HG03025 (cell line): Measurements from ENCODE around the gene TUBGCP3.
"Not testable (repeated sequence)": the region's sequence is repeated elsewhere in the genome, so short reads cannot be mapped to it uniquely, and the experiment has no call there.

Experiments used
- ATAC-seq: cut with Tn5 transposase; IDR thresholded peaks from one replicate; pipeline ENCODE4 v1.9.1; 2021; ENCODE audit warnings: mild to moderate bottlenecking, moderate library complexity; ENCODE audit not compliant: unreplicated experiment, low FRiP score

Gene TUBGCP3

DNA sequence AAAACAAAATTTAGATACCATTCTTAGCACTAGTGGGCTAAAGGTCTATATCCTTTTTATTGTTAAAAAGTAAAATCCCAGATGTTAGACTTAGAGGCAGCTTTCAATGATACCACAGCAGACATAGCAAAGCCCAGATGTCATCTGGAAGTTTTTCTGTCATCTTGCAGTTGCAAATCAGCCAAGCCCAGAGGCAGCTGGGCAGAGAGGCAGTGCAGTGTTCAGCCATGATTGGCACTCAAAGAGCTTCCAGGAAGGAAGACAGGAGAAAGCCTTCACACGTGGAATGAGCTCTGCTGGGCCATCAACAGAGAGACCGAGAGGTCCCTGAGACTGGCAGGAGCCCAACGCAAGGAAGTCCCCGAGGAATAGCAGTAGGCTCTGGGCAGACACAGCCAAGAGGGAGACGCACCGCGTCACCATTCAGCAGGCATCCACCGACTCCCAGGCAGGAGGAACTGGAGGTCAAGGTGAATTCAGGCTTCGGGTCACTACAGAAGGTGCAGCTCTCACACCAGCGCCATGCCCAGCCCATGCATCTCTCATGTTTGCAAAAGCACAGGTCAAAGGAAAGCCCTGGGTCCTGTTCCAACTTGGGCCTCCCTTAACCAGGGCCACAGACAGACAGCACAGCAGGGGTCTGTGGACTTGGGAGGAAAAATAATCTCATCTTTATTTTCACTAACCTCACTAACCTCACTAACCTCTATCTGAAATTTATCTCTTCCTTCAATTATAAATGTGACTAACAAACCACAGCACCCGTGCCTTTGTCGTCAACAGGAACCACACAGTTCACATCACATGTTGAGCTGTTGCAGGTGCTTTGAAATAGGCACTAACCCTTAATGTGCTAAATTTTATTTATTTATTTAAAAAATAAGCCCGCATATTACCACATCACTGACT is 54.9 kb downstream of the TUBGCP3 start:
- ATAC-seq = no peak

DNA sequence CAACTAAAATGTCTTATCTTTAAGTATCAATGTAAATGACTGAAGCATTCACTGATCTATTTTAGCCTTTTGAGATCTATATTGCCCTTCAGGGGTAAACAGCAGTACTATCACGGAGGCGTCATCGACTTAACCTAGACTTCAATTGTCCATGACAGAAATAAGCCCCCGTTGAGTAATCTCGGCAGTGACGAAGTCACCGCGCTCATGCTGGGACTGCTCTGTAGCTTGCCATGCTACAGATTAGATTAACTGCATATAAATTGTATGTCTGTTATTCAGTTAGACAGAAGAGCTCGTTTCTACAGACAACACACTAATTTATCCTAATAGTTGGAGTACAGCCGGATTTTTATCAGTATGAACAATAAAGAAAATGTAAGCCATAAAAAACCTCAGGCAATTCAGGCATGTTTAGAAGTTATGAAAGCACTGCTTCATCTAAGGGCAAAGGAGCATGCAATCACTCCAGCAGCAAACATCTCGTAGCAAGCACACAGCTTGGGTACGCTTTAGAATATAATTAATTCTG is 56.6 kb downstream of the TUBGCP3 start:
- no peak for ATAC-seq

DNA sequence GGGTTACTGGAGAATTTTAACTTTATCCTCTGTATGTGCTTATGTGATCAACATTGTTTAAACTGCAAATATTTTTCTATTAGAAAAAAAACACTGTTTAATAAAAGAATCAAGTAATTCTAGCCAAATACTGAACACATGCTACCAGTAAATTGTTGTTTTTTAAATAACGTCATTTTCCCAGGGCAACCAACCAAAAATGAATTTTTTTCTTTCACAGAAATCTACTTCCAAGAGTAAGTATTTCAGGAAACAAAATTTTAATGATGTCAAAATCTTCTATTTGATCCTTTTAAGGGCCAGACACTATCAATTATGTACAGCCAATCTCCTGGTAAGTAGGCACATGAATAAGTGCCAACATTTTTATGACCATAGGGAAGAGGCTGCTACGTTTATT is 57.1 kb downstream of the TUBGCP3 start:
- no peak for ATAC-seq

DNA sequence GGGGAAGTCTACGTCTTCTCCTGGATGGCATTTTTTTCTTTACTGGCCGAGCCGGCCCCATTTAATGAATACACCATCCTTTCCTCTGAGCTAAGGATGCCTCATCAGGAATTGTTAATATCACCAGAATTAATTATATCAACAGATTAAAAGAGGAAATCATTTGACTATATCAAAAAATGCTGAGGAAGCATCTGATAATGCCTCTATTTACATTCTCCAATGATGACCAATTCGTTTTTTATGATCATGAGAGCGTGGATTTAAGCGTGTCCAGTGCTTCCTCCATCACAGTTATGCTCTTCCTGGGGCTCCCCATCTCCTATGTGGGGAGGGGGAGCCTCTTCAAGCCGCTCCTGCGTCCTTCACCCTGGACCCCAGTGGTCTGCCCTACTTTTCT is 58.7 kb downstream of the TUBGCP3 start:
- ATAC-seq = no peak

DNA sequence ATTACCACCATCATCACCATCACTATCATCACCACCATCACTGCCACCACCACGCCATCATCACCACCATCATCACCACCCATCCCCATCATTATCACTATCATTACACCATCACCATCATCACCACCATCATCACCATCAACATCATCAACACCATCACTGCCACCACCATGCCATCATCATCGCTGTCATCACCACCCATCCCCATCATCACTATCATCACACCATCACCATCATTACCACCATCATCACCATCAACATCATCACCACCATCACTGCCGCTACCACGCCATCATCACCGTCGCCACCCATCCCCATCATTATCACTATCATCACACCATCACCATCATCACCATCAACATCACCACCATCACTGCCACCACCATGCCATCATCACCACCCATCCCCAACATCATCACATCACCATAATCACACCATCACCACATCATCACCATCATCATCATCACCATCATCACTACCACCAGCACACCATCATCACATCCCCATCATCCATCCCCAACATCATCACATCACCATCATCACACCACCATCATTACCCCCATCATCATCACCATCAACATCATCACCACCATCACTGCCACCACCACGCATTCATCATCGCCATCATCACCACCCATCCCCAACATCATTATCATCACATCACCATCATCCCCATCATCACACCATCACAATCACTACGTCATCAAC is 61.7 kb downstream of the TUBGCP3 start:
- ATAC-seq = no peak

DNA sequence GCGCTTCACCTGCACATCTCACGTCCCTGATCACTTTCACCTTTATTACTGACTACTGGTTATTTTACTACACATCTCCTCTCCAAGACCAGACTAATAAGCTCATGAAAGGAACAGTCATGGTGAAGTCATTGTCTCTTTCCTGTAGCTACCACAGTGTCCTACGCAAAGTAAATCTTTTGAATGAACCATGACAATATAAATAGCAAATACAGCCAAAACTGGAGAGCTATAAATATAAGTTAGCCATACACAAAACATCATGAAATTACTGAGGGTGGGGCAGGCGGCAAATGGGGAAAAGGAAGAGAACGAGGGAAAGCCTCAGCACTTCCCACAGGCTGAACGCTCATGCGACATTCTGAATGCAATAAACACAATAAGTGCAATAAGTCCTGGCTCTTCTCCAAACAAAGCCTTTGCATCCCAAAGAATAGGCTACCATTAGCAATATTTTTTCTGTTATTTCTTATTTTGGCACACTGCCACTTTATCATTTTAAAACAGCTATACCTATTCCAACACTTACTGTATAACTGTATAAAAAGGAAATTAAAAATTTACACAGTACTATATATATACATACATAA is 62.5 kb downstream of the TUBGCP3 start:
- ATAC-seq = no peak

DNA sequence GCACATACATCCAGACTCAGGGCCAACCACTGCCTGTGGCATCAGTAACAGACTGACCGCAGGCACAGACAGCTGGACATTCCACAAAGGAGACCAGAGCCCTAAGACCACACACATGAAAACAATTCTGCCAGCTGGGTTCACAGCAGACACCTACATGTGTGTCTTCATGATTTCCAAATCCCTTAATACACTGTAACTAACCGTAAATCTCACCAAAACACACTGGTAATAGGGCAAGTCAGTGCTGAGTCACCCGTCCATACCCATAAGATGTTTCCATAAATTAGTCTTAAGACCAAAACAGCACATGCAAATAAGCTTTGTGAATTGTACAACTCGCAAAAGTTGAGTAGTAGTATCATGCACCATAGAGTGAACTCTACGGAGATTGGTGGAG is 65.4 kb downstream of the TUBGCP3 start:
- ATAC-seq = no peak

DNA sequence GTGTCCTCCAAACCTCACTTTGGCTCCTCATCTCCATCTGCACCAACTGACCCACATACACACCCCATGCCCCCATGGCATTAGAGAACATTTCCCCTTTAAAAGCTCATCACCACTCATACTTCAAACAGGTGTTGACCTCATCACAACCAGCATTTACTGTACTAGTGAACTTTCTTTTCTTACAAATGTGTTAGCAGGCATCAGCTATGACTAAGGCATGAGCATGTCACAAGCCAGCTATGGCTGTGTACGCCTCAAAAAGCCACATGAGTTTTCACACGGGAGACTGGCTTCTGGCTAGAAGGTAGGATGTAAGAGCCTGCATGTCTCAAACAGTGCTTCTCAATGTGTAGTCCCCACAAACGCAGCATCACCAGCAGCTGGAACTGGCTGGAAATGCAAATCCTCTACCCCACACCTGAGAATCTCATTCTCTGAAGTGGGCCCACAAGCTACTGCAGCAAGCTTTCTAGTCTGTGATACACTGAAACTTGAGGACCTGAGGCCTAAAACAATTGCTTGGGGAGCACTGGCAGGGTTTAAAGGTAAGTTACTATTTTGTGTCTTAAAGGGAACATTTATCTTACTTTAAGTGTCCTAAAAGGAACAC is 66.8 kb downstream of the TUBGCP3 start:
- ATAC-seq = peak; percentile 68

DNA sequence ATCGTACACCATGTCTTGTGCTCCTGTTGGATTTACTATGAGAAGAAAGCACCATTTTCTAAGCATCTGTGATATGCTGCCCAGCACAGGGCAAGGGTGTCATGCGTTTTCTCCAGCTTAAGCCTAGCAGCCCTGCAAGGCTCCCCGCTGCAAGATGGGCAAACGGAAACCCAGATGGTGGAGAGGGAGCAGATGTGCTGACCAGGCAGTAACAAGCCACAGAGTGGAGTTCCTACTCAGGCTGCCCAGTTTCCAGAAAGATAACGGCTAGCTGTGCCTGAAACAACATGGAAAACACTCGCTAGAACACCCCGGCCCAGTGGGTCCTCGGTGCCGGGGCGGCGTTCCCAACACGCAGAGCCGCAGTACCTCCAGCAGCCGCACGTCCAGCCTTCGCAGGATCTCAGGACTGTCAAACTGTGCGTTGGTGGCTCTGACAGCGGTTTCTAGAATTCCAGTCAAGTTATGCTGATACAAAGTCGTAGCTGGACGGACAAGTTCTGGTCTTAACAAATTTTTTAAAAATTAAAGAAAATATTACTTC is 68.4 kb downstream of the TUBGCP3 start:
- ATAC-seq = no peak

DNA sequence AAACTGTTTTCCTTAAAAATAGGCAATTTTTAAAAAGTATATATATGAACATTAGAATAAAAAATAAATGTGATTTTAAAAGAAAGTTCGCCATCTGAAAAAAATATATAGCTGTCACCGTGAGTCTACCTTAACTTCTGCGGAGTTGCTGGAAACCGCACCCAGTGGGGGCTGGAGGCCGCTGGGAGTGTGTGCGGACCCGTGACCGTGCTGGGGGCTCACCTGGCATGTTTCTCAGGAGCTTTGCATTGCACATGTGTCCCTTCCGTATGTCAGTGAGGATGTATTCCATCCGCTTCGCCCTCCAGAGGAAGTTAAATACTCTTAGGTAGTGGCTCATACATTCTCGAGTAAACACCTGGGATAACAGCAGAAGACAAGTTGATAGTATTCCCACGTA is 71.7 kb downstream of the TUBGCP3 start:
- no peak for ATAC-seq

DNA sequence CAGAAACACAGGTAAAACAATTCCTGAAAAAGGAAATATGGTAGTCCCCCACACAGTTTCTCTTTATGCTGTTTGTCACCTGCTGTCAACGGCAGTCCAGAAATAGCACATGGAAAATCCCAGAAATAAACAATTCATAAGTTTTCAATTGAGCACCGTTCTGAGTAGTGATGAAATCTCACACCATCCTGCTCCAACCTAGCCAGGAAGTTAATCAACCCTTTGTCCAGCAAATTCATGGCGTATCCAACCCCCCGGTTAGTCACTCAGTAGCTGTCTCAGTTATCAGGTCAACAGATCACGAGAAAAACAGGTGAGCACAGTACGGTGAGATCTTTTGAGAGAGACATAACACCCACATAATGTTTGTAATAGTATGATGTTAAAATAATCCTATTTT is 74.2 kb downstream of the TUBGCP3 start:
- no peak for ATAC-seq

DNA sequence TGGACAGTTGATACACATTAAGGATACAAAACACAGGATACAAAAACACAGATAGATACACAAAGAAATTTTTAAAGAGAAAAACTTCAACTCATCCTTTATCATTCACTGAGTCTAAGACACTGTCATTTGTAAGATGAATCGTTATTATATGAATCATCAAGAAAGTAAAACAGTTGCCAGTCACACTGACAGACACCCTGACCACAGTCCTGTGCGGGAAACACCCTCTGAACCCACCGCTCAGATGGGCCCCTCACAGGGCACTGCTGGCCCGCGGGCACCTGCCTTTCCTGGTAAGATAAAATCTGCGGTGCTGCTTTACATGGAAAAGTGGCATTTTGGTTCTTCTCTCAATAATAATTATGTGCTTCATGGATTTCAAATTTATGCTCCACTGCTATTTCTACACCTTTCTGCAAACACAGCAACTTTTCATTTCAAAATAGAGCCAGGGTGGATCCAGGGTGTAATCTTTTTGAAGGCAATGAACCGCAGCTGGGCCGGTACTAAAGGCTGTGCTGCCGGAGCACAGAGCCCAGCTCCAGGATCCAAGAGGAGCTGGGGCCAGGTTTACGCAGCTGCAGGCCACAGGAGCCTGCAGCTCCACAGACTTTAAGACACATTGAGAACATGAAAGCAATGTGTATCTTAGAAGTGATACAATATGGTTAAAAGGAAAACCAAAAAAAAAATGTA is 76.8 kb downstream of the TUBGCP3 start:
- no peak for ATAC-seq

DNA sequence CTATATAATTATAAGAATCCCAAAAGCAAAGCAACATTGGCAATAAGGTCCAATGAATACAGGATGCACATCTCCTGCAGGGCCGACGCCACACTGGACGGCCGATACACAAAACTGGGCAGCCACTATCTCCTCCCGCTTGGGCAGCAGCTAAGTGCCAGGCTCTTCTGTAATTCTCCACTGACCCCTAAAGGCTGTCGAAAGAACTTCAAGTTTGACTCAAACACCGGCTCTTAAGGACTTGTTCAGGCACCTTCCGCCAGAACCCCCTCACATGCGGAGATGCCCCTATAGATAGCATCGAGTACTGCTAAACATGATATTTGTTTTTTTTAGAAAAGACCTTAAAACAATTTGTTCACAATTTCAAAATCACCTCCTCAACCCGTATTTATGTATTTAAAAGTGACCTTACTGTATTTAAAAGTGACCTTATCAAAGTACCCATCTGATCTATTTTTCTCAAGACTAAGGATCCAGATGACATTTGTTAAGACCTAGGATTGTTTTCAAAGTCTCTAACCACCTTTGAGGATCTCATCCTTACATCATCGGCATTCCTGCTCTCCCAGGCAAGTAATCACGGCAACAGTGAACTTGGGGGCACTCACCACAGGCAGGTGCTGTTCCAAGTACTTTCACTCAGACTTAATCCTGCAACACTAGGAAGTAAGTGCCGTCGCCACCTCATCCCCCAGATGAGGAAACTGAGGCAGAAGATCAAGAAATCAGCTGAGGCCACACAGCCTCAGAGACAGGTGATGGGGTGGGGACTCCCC is 77.8 kb downstream of the TUBGCP3 start:
- ATAC-seq = no peak

DNA sequence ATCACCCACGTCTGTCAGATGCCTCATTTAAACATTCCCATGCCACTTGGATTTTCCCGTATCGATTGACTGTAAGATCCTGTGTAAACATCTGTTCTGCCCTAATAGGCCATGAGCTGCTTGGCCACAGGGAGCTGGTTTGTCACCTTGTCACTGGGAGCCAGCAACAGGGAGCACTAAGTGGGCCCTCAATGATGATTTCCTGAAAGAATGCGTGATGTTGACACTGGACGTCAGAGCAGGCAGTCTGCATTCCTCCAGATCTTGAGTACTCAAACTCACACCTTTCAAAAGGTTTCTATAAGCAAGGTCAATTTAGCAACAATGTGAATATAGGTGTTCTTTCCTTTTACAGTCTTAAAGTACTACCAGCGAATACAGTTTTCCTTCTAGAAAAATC is 78.8 kb downstream of the TUBGCP3 start:
- ATAC-seq = no peak

DNA sequence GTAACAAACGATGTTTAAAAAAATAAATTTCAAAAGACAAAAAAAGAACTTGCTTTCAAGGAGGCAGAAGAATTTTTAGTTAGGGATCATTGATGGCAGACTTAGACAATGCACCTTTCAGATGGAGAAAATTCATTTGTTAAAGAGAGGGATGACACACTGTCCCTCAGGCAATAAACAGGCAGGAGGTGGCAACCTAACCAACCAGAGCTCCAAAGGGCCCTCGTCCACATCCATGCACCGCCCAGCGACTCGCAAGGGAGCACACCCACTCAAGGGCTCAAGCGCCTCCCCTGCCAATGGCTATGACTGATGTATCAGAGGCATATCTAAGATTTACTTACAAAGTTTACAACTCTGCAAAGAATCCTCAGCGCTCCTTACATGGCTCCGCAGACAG is 81.9 kb downstream of the TUBGCP3 start:
- no peak for ATAC-seq

DNA sequence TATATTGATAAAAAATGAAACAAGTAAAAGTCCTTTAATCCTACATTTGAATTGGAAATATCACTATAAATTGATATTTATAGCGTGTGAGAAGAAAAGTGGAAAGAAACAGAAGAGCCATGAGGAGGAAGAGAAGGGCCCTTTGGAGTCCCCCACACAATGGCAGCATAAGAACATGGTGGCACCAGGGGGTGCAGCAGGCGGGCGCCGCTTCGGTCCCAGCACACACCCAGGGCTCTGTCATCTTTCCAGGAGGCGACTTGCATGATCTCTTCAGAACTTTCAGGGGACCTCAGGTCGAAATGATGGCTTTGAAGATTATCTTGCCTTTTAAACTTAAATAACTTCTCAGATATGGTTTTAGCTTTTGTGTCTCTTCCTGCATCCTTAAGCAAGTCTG is 91.8 kb downstream of the TUBGCP3 start:
- ATAC-seq = no peak

DNA sequence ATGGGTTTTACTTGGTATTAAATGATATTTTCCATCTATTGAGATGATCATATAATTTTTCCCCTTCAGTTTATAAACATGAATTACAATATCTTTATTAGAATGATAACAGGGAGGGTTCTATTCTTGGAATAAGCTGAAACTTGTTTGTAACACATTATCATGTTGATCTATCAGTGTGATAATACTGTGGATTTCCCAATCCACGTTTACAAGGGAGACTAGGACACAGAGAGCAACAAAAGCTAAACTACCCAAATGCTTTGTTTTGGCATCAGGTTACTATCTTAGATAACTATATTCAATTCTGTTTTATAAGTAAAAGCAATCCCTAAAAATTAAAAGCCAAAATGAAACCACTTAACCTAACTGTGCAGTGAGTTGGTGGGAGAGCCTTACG is 92.5 kb downstream of the TUBGCP3 start:
- no peak for ATAC-seq

DNA sequence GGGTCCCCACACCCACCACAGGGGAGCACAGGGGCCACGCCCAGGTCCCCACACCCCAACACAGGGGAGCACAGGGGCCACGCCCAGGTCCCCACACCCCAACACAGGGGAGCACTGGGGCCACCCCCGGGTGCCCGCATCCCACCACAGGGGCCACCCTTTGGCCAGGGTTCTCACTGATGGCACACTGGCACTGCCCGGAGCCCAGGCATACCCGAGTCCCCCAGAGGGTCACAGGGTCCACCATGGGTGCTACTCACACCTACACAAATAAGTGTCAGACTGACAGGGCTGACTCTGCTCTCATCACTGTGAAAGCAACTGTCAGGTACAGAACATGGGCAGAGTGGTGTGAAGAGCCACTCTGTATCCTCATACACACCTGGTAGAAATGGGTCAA is 98.8 kb downstream of the TUBGCP3 start:
- no peak for ATAC-seq

DNA sequence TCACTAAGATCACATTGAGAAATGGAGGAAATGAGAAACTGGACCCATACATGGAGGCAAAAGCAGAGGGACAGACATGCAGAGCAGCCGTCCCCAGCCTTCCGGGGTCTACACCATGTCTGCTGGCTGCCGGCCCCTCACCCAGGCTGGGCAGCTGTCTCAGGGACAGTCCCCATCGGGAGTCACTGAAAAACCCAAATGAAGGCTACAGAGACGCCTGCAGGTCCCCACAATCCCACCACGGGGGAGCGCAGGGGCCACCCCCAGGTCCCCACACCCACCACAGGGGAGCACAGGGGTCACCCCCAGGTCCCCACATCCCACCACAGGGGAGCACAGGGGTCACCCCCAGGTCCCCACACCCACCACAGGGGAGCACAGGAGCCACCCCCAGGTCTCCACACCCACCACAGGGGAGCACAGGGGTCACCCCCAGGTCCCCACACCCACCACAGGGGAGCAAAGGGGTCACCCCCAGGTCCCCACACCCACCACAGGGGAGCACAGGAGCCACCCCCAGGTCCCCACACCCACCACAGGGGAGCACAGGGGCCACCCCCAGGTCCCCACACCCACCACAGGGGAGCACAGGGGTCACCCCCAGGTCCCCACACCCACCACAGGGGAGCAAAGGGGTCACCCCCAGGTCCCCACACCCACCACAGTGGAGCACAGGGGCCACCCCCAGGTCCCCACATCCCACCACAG is 99.5 kb downstream of the TUBGCP3 start:
- ATAC-seq = not testable (repeated sequence)
